Measurements from ENCODE around the gene PDE7B.

PDE7B gene

DNA sequence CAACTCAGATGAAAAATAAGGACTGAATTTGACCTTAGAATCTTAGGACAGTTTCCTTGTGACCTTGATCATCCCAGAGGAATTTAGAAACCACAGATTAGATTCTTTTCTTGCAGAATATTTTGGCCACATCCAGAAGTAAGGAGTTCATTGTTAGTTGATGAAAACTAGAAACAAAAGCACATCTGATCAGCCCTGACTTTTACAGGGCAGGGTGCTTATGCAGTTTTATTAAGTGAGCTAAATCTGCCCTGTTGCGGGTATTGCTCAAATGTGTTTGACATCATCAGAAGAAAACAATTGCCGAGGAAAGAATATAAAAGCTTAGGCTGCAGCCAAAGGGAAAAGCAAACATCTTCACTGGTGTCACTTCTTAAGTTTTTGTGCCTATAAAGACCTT lies 297.8 kb downstream of the PDE7B start:
- no peak for DNase-seq (ENCODE audit: low read depth in 2 of 2)

DNA sequence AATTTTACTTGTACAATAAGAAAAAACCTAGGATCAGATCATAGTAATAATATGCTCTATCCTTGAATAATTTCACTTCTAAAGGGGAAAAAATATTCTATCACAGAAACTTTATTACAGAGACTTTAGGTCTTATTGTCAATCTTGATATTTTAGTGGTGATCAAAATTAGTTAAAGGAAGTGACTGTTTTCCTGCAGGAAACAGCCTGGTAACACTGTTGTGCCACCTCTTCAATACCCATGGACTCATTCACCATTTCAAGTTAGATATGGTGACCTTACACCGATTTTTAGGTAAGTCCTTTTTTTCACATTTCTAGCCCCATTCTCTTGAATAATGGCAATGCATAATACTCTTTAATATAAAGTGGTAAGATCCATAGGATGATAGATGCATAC lies 299.5 kb downstream of the PDE7B start:
- no peak for DNase-seq (ENCODE audit: low read depth in 2 of 2)

DNA sequence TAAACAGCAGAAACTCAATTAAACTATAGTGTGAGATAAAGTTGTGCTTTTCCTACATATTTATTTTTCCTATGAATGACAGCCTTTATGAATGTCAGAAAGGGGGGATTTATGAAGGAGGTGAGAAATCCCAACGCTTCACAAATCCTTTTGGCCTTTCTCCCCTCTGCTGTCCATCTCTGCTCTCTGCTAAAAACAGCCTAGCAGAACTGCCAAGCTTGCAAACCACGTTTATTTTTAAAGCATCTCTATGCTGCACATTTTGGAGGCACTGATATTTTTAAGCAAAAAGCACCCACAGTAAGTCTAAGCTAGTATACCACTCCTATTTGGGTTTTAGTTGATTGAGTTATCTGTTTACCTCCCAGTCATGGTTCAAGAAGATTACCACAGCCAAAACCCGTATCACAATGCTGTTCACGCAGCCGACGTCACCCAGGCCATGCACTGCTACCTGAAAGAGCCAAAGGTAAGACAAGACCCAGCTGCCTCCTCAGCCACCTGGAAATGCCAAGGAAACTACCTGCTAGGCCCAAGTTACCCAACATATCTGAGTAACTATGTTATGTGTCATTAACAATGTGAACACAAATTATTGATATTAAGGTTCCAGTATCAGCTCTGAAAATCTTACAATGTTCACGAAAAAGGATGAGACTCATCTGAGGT lies 302.3 kb downstream of the PDE7B start:
- DNase-seq (ENCODE audit: low read depth in 2 of 2) = no peak

DNA sequence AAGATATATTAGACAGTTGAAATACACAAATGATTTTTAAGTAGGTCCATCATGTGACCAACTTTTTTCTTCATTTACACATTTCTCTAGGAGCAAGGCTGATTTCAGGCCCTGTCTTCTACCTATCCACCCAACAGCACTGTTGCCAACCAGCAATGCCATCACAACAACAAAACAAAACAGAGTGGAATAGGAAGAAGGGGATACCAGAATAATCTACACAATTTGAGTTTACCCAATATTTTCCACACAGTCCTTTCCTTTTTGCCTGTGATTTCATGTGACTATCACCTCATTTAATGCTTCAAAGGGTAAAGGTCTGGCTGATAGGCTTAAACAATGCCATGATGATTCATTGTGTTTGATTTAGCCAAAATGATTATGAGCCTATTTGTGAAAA lies 303.7 kb downstream of the PDE7B start:
- DNase-seq (ENCODE audit: low read depth in 2 of 2) = no peak

DNA sequence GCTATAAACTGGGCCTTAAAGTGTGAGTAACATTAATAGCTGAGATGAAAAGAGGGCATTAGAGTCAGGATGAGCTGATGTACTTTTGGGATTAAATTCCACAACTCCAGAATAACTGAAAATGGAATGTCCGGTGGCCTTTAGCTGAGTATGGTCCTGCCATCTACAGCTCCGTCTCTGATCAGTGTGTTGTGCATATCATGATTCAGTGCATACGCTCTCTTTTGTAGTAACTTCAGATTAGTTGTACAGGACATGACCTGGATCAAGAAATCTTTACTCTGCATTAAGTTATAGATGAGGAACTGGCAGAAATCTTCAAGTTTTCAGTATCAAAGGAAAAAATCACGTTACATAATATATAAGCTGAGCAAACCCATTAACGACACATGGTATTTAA lies 306.2 kb downstream of the PDE7B start:
- no peak for DNase-seq (ENCODE audit: low read depth in 2 of 2)

DNA sequence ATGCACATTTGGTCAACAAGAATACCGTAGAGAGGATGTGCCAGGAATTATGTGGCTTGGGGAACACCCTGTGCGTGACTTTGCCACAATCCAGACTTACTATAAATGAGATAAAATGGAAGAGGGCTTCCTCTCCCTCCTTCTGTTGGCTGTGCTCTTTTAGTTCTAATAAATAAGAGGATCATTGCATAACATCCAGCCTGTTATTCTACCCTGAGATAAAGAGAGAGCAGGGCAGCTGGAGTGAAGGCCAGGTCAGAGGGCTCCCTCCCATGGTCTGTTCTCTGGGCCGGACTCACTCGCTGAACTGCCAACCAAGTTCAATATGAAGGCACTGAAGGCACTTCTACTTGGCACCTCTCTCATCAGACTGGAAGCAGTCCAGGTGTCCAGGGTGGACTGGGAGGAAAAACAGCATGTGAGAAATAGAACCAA lies 306.9 kb downstream of the PDE7B start:
- DNase-seq (ENCODE audit: low read depth in 2 of 2) = no peak

DNA sequence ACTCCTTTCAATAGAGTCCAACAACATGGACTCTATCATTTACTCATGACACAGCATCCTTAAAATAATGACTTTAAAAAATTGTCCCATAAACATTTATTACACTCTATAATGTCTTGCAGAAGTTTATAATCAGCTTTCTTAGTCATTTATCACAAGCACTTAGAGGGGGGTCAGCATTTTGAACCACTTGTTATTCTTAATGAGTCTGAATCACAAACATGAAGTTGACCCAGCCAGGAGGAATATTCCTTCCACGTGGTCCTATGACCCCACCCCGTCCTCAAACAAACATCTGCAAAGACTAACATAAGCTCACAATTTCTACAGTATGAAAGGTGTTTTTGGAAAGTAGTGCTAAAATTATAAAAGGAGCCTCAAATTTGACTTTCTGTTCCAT lies 307.5 kb downstream of the PDE7B start:
- no peak for DNase-seq (ENCODE audit: low read depth in 2 of 2)

DNA sequence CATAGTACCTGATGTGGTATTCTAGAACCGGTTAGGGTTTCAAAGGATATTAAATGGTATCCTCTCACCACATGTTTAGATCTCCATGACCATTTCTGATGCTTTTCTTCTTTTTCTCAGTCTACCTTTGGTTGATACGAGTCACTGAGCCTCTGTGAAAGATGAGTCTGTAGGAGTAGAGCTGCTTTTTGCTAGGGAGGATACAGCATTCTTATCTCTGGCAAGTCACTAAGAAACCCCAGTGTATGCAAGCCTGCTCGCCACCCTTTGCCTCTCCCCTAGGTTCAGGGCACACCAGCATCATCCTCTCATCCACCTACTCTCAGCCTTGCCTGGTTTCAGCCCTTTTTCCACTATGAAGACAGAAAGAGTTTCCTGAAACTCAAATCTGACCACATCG lies 308.7 kb downstream of the PDE7B start:
- DNase-seq (ENCODE audit: low read depth in 2 of 2) = no peak

DNA sequence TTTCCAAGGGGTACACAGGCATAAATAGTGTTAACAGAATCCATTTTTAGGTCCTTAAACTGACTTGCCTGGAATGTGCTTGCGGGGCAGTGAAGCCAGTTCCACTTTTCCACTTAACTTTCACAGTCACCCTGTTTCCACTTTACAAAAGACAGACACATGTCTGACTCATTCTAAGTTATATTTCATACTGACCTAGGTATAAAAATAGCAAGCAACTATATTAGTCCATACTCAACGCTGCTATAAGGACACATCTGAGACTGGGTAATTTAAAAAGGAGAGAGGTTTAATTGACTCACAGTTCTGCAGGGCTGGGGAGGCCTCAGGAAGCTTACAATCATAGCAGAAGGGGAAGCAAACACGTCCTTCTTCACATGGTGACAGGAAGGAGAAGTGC lies 310.4 kb downstream of the PDE7B start:
- no peak for DNase-seq (ENCODE audit: low read depth in 2 of 2)

DNA sequence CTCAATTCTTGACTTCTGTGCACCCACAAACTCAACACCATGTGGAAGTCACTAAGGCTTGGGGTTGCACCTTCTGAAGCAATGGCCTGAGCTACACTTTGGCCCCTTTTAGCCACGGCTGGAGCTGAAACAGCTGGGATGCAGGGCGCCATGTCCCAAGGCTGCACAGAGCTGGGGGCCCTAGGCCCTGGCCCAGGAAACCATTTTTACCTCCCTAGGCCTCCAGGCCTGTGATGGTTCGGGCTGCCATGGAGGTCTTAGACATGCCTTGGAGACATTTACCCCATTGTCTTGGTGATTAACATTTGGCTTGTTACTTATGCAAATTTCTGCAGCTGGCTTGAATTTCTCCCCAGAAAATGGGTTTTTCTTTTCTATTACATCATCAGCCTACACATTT lies 311.8 kb downstream of the PDE7B start:
- no peak for DNase-seq (ENCODE audit: low read depth in 2 of 2)

DNA sequence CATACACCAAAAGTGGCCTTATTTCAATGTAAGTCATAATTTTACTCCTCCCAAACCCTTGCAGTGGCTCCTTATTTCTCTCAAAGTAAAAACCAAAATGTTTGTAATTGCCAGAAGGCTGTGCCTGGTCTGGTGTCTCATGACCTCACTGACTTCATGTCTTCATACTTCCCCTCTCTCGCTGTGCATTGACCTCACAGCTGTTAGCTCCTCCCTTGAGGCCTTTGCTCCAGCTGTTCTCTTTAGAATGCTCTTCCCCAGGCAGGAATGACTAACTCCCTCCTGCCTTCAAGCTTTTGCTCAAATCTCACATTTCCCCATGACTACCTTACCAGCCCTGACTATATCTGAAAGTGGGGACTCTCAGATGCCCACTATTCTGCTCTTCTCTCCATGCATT lies 315.3 kb downstream of the PDE7B start:
- DNase-seq (ENCODE audit: low read depth in 2 of 2) = no peak

DNA sequence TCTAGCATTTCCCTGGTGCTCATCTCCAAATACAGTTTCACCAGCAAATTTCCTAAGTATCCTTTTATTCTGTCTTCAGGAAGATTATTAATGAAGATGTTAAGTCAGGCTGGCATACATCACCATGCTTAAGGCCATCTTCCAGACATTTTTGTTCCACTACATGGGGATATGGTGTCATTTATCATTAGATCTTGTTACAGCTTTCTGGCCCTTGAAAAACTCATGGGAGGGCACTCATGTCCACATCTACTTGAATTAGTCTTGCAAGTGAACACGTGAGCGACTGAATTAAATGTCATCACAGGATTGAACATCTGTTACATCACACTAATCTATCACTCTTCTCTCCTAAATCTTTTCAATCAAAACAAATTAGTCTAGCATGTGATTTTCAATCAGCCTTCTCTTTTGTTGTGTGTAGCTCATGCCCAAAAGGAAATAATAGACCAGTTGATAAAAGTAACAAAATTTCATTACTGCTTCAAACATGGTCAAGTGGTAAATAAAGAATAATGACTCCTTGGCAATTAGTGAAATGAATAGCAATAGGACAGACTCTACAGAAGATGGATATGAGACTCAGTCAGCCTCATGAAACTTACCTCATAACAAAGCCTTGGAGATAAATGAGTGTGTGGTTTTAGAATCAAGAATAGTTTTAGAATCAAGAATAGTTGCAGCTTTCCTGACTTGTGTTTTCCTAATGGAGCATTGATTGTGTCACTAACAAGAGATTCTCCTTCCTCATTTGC lies 318.1 kb downstream of the PDE7B start:
- DNase-seq (ENCODE audit: low read depth in 2 of 2) = no peak

DNA sequence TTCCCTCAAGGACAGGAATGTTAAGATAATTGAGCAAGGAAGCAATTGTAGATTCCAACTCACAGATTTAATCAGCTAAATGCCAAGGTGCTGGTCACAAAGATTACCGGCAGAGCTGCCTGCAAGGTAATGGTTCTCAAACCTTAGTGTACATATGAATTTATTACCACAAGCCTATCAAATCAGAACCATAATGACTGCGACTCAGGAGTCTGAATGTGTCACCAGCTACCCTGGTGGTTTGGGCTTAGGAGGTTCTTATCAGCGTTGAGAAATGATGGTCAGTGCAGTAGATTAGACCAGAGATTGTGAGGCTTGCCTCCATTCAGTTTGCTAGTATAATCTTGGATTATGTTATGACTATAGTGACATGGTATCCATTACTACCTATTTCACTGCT lies 319.7 kb downstream of the PDE7B start:
- DNase-seq (ENCODE audit: low read depth in 2 of 2) = no peak

DNA sequence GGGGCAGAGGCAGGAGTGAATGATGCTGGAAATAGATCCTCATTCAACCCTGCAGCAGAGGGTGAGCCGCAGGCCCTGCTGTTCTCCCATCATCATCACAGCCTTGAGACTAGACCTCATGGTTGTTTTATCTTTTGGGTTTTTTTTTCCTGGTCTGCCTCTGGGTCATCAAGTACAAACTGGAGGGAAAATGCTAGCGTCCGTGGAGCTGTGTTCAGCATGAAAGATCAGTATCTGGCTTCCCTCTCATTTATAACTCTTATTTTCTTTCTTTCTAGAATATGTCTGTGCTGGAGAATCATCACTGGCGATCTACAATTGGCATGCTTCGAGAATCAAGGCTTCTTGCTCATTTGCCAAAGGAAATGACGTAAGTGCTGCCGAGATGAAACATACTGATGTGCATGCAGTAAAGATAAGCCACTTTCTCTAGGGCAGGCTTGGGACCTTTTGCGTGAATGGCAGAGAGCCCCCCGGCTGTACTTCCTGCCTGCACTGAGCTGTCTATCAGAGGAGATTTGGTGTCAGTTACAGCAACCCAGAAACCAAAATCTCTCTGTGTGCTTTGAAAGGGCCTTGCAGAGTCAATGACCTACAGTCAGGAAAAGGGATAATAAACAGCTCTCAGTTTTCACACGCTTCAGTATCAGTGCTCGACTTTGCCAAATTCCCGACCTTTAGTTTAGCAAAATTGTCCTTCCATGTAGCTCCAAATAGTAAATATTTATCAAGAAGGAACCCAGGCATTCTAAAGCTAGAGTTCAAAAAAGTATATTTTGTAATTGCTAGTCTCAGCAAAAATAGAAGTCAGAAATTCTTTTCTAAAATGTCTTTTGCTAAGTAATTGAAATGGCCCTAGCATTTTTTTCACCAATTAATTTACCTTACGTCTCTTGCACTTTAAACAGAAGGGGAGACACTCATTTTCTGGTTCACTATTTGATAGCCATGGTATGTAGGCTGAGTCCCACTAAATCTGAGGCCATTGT lies 322.3 kb downstream of the PDE7B start:
- DNase-seq (ENCODE audit: low read depth in 2 of 2) = no peak

DNA sequence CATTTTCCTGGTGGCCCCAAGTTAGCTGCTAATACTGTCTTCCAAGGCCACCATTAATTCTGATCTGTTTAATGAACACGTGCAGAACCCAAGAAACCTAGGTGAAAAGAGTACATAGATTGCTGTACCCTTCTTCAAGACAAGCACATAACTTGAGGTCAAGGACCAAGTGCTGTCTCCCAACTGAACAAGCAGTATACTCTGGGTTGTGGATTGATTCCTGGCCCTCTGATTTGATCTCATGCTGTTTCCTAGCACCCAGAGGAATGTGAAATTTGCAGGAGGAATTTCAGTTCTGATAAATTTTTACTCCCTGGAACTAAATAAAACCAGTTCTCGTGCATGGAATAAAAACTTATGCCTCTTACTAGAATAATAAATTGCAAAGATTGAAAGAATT lies 323.0 kb downstream of the PDE7B start:
- no peak for DNase-seq (ENCODE audit: low read depth in 2 of 2)

DNA sequence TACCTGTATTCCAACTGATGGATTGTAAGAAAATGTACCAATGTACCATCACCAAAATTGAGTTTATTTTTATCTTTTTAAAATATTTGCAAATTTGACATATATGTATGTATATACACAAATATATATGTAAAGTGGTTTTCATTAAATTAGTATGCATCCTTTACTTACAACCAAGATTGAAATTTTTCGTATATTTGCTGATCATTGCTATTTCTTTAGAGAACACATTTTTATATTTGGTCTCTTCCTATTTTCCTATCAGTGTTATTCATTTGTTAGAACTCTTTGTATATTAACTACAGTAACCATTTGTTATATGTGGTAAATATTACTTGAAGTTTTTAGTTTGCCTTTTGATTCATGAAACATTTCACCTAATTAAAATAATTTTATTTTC lies 324.4 kb downstream of the PDE7B start:
- DNase-seq (ENCODE audit: low read depth in 2 of 2) = no peak

DNA sequence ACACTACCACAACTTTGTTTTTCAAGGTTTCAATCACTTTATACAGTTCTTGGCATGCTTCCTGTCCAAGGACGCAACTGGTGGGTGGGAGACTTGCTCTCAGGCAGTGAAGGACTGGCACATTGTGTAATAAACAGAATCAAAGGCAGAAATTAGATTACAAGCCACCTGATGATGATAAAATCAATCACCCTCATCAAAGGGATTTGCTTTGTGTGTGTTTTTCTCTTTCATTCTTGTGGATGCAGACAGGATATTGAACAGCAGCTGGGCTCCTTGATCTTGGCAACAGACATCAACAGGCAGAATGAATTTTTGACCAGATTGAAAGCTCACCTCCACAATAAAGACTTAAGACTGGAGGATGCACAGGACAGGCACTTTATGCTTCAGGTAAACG lies 327.2 kb downstream of the PDE7B start:
- DNase-seq (ENCODE audit: low read depth in 2 of 2) = no peak

DNA sequence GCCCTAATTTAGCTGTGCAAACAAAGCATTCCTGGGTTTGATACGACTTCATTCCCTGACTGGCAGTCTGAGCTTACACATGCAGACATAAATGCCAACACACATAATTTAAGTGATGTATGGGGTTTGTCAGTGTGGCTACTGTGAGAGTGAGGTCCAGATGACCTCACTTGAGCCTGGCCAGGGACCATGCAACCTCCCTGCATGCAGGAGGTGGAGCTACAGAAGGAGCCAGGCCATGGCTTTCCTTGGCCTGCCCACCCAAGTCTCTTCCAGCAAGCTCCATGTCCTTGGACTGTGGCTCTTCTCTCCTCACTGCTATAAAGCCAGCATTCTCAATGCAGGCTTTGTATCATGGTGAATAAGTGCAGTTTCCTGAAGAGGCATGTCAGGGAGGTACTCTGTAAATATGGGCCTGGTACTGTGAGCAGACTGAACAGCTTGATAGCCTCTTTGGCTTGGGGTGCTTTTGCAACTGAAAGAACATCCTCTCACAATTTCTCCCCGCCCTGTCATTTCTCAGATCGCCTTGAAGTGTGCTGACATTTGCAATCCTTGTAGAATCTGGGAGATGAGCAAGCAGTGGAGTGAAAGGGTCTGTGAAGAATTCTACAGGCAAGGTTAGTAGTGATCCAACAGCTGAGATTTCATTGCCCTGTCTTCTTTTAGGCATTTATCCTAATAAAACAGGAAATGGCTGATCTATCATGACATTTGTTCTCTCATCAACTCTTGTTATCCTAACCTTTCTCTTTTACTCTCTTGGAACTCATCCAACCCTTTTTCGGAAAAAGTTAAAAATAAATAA lies 329.4 kb downstream of the PDE7B start:
- no peak for DNase-seq (ENCODE audit: low read depth in 2 of 2)

DNA sequence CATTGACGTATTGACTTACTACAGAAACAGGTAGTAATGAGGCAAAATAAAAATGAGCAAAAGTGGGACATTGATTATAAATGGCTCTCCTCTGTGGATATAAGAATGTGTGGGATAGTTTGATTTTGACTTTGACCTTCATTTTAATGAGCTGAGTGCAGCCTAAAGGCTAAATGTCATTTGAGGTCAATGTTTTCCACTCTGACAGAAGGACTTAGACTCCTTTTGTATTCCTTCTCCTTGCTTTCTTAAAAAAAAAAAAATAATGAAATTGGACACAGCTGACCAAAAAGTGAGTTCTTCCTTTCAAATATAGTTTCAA lies 330.0 kb downstream of the PDE7B start:
- no peak for DNase-seq (ENCODE audit: low read depth in 2 of 2)

DNA sequence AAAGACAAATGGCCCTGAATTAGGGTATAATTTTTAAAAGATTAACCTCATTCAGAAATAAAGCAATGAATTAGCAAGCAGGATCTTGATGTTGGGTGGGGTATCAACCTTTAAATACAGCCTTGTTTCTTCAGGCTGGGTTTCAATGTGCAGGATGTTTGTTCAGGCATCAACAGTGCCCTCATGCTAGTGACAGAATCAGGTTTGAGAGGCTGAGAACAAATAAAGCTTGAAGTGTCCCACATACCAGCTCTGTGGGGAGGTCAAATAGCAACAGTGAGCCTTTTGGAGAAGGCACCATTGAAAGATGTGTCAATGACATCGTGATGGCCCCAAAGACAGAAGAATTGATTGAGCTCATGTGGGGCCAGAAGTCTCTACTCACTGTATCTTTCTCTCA lies 330.4 kb downstream of the PDE7B start:
- DNase-seq (ENCODE audit: low read depth in 2 of 2) = no peak

DNA sequence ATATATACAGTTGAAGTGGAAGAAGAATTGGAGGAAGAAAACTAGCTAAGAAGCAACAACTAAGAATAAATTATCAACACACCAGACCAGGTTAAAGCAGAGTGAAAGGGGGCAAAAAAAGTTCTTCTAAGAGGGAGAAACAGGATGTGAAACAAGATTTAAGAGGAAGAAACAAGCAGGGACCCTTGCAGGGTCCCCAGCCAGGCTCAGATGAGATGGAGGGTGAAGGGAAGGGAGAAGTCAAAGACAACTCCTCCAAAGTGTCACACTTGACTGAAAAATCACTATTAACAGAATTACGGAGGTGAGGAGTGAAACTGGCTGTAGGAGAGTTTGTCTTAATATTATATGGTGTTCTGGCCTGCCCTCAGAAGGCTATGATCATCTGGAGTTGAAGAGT lies 333.2 kb downstream of the PDE7B start:
- DNase-seq (ENCODE audit: low read depth in 2 of 2) = no peak

DNA sequence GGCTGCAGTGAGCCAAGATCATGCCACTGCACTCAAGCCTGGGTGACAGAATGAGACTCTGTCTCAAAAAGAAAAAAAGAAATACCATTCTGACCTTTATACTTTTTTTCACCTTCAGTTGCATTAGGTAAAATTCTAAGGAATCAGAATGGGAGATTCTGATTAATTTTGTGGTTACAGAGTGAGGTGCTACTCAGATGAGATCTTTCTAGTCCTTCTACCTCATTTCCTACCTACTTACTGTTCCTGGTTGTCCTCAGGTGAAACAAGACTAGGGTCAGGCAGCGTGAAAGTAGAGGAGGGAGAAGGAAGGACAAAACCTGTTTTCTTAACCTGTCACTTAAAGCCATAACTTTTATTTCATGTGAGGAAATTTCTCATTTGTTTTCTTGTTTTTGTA lies 334.9 kb downstream of the PDE7B start:
- no peak for DNase-seq (ENCODE audit: low read depth in 2 of 2)

Measured in stimulated activated CD8-positive, alpha-beta memory T cell treated with anti-CD3 and anti-CD28 coated beads, Interleukin-2, amount 100 ng/mL, for 1 hour (primary cell).